CD14-positive monocyte (primary cell): Measurements from ENCODE around the gene SLC12A8. TPM values are rescaled to one million over a fixed set of nuclear protein-coding genes. Genes with fewer than 3 reads are reported as not detected.

Source experiments
- DNase-seq, 3 donors: peaks; one replicate each; pipeline ENCODE4 v3.0.0-alpha.2; 2011 to 2022
- H2AFZ ChIP-seq: 2 replicates; pipeline ENCODE4 v1.6.0; 2012; ENCODE audit warnings: mild to moderate bottlenecking, low read depth, low read length, inconsistent platforms; ENCODE audit not compliant: insufficient read depth, poor library complexity, severe bottlenecking
- H3K27ac ChIP-seq, 2 donors: 1 replicate in 1 of 2; 2 replicates in 1 of 2; pipeline ENCODE4 v1.5.1; 2012 to 2013; ENCODE audit warnings: low read length in 2 of 2, control low read depth in 1 of 2, inconsistent platforms in 1 of 2, low read depth in 1 of 2, mild to moderate bottlenecking in 1 of 2
- H3K27me3 ChIP-seq, 2 donors: one replicate each; pipeline versions ENCODE4 v1.6.0 to v1.6.1; 2011 to 2013; ENCODE audit warnings: low read length in 2 of 2; ENCODE audit not compliant: control insufficient read depth in 2 of 2, insufficient read depth in 2 of 2
- H3K36me3 ChIP-seq, 2 donors: replicated peaks in 1 of 2; 1 replicate in 1 of 2; 2 replicates in 1 of 2; pipeline versions ENCODE4 v1.5.1 to v1.6.1; 2012 to 2013; ENCODE audit warnings: low read length in 2 of 2, control low read depth in 1 of 2, inconsistent platforms in 1 of 2, mild to moderate bottlenecking in 1 of 2; ENCODE audit not compliant: insufficient read depth in 2 of 2, control insufficient read depth in 1 of 2
- H3K4me1 ChIP-seq, 2 donors: 1 replicate in 1 of 2; 2 replicates in 1 of 2; pipeline versions ENCODE4 v1.5.1 to v1.6.1; 2012 to 2013; ENCODE audit warnings: low read length in 2 of 2, control low read depth in 1 of 2, inconsistent platforms in 1 of 2, mild to moderate bottlenecking in 1 of 2, moderate library complexity in 1 of 2; ENCODE audit not compliant: insufficient read depth in 2 of 2, control insufficient read depth in 1 of 2
- H3K4me2 ChIP-seq: replicated peaks from 2 replicates; pipeline ENCODE3; 2012; ENCODE audit warnings: low read length, moderate library complexity, mild to moderate bottlenecking; ENCODE audit not compliant: poor library complexity, severe bottlenecking; ENCODE audit errors: extremely low read depth
- H3K4me3 ChIP-seq, 3 experiments: fragments of 200-600 bp in 1 of 3; sonication (generic) in 1 of 3; replicated peaks in 1 of 3; 1 replicate in 2 of 3; 2 replicates in 1 of 3; pipeline ENCODE4 v1.5.1; 2011 to 2013; ENCODE audit warnings: low read length in 3 of 3, mild to moderate bottlenecking in 3 of 3, control low read depth in 2 of 3, low read depth in 2 of 3, inconsistent platforms in 1 of 3, moderate library complexity in 1 of 3
- H3K79me2 ChIP-seq: 2 replicates; pipeline ENCODE4 v1.6.0; 2012; ENCODE audit warnings: mild to moderate bottlenecking, control low read depth, inconsistent platforms, low read length, moderate library complexity; ENCODE audit not compliant: insufficient read depth
- H3K9ac ChIP-seq: 2 replicates; pipeline ENCODE4 v1.6.0; 2017; ENCODE audit warnings: low read length, mild to moderate bottlenecking; ENCODE audit not compliant: insufficient read depth, poor library complexity, severe bottlenecking
- H3K9me3 ChIP-seq, 2 donors: replicated peaks in 1 of 2; 1 replicate in 1 of 2; 2 replicates in 1 of 2; pipeline versions ENCODE4 v1.5.1 to v1.6.1; 2012 to 2013; ENCODE audit warnings: low read length in 2 of 2, control low read depth in 1 of 2; ENCODE audit not compliant: control insufficient read depth in 1 of 2, insufficient read depth in 1 of 2
- H4K20me1 ChIP-seq: 2 replicates; pipeline ENCODE4 v1.6.0; 2012; ENCODE audit warnings: mild to moderate bottlenecking, low read length, control low read depth, moderate library complexity; ENCODE audit not compliant: insufficient read depth
- H3K27ac Mint-ChIP-seq, 7 donors: one replicate each; pipeline ENCODE4 v1.8.0; 2020; ENCODE audit warnings: mild to moderate bottlenecking in 7 of 7, mixed read lengths in 7 of 7, moderate library complexity in 6 of 7, inconsistent platforms in 2 of 7
- H3K27me3 Mint-ChIP-seq, 3 donors: one replicate each; pipeline ENCODE4 v1.8.0; 2021 to 2022; ENCODE audit warnings: low read depth in 3 of 3, mild to moderate bottlenecking in 3 of 3, mixed read lengths in 3 of 3, moderate library complexity in 3 of 3, inconsistent platforms in 1 of 3
- H3K36me3 Mint-ChIP-seq, 2 donors: one replicate each; pipeline ENCODE4 v1.8.0; 2020; ENCODE audit warnings: mixed read lengths in 2 of 2, inconsistent platforms in 1 of 2, mild to moderate bottlenecking in 1 of 2
- H3K4me1 Mint-ChIP-seq: one replicate; pipeline ENCODE4 v1.8.0; 2020; ENCODE audit warnings: mild to moderate bottlenecking, mixed read lengths
- H3K4me3 Mint-ChIP-seq, 2 donors: one replicate each; pipeline ENCODE4 v1.8.0; 2020; ENCODE audit warnings: mild to moderate bottlenecking in 2 of 2, mixed read lengths in 2 of 2, moderate library complexity in 1 of 2
- H3K9me3 Mint-ChIP-seq, 7 donors: one replicate each; pipeline ENCODE4 v1.8.0; 2020 to 2022; ENCODE audit warnings: mixed read lengths in 7 of 7, mild to moderate bottlenecking in 6 of 7, moderate library complexity in 6 of 7, inconsistent platforms in 2 of 7
- WGBS: methylation state at CpG from one replicate; pipeline ENCODE4 v1.1.5; 2013; ENCODE audit warnings: missing lambda C conversion rate; ENCODE audit not compliant: insufficient coverage; 5-methylcytosine and 5-hydroxymethylcytosine counted together
- intact Hi-C, 2 donors: fragments of 100-400 bp; cut with micrococcal nuclease; formaldehyde crosslinking; loops; one replicate each; pipeline versions ENCODE4 v1.15.0 to v1.15.1; 2023
- polyA plus RNA-seq, 3 donors: library from polyadenylated mRNA; depleted of rRNA in 1 of 3; unstranded in 2 of 3; stranded (reverse) in 1 of 3; fragments of 300-500 nt in 2 of 3; fragments of >200 nt in 1 of 3; fragmentation: Illumina TruSeq in 2 of 3; gene quantifications; 1 replicate in 2 of 3; 2 replicates in 1 of 3; pipeline ENCODE4 v1.2.3, GENCODE V29; 2012 to 2021
- TF ChIP-seq, protein P1 (sequence below): fragments of 200-600 bp; IDR thresholded peaks from one replicate; pipeline ENCODE4 v1.8.0; 2022; ENCODE audit warnings: antibody characterized with exemption, mild to moderate bottlenecking

SLC12A8 gene
- polyA plus RNA-seq, 3 donors, result 0.23 to 0.46 (median 0.35) TPM

DNA sequence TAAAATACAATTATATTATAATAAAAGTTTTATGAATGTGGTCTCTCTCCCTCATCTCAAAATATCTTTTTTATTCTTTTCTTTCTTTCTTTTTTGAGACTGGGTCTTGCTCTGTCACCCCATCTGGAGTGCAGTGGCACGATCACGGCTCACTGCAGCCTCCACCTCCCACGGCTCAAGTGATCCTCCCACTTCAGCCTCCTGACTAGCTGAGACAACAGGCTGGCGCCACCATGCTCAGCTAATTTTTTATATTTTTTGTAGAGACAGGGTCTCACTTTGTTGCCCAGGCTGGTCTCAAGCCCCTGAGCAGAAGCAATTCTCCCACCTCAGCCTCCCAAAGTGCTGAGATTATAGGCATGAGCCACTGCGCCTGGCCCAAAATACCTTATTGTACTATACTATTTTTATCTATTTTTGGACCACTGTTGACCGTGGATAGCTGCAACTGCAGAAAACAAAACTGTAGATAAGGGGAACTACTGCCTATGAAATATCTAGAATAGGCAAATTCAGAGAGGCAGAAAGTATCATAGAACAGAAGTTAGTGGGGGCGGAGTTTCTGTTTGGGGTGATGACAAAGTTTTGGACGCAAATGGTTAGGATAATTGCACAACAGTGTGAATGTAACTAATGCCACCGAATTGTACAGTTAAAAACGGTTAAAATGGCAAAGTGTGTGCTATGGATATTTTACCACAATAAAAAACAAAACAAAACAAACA is 66.6 kb downstream of the SLC12A8 start:
- no peaks in the 10 kb centered on the region for H3K79me2 ChIP-seq
- peak overlapping the region in 1 of 3 experiments; percentile 54 for H3K4me3 ChIP-seq
- H4K20me1 ChIP-seq, result no peaks in the 10 kb centered on the region
- intact Hi-C loops, result loop anchor here in 1 of 2 donors (5.0 kb wide), 1 partner anchor 94 kb away; no protein-coding TSS in a partner anchor
- Mint-ChIP-seq H3K9me3 (no peaks in the 10 kb centered on the region), H3K27ac (peak overlapping the region; percentile 94 to 98 (median 97)), H3K4me1 (peaks cover 83% of the 10 kb centered on the region), H3K4me3 (peak overlapping the region in 1 of 2 donors; percentile 15), H3K36me3 (peaks cover 0 to 4% of the 10 kb centered on the region in 2 donors), H3K27me3 (peaks cover 0 to 2% (median 2%) of the 10 kb centered on the region in 3 donors)
- H3K4me1 ChIP-seq, result peaks cover 87 to 93% of the 10 kb centered on the region in 2 donors
- peak overlapping the region; percentile 92 to 96 for H3K27ac ChIP-seq
- peak overlapping the region; percentile 47 for H3K4me2 ChIP-seq
- peak overlapping the region; percentile 42 for H3K9ac ChIP-seq
- peak overlapping the region; percentile 63 for H2AFZ ChIP-seq
- H3K27me3 ChIP-seq, result no peaks in the 10 kb centered on the region
- H3K36me3 ChIP-seq, result no peaks in the 10 kb centered on the region
- no peaks in the 10 kb centered on the region for H3K9me3 ChIP-seq
- DNase-seq, result peak; percentile 80 to 87 (median 81)
- WGBS, result 30% methylated on average over 5 of the region's 10 CpGs
- TF ChIP-seq, protein P1, sequence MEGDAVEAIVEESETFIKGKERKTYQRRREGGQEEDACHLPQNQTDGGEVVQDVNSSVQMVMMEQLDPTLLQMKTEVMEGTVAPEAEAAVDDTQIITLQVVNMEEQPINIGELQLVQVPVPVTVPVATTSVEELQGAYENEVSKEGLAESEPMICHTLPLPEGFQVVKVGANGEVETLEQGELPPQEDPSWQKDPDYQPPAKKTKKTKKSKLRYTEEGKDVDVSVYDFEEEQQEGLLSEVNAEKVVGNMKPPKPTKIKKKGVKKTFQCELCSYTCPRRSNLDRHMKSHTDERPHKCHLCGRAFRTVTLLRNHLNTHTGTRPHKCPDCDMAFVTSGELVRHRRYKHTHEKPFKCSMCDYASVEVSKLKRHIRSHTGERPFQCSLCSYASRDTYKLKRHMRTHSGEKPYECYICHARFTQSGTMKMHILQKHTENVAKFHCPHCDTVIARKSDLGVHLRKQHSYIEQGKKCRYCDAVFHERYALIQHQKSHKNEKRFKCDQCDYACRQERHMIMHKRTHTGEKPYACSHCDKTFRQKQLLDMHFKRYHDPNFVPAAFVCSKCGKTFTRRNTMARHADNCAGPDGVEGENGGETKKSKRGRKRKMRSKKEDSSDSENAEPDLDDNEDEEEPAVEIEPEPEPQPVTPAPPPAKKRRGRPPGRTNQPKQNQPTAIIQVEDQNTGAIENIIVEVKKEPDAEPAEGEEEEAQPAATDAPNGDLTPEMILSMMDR, result no peak

DNA sequence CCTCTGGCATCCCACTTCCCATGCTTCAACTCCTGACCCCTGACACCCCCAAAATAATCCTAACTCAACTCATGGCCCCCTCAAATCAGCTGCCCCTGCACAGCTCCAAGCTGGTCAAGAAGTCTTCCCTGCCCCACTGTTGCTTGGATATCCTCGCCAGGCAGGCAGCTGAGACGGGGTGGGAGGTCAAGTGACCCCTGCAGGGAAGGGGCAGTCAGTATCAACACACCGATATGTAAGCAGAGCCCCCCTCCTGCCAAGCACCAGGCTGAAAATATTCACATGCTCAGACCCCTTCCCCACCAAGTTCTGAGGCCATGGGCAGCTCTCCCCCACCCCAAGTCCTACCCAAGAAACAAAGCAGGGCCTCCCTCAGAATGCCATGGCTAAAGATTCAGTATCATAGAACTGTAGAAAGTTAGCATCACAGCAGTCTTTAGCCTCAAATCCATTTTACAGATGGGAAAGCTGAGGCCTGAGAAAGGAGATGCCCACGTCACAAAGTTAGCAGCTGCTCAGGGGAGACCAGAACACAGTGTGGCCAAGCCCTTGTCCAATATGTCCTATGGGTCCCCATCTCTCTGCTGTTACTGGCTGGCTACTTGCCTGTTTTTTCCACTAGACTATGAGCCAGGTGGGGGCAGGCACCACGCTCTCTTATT is 67.8 kb downstream of the SLC12A8 start:
- no peaks in the 10 kb centered on the region for H3K9me3 Mint-ChIP-seq
- H3K36me3 Mint-ChIP-seq, result peaks cover 0 to 4% of the 10 kb centered on the region in 2 donors
- H3K27me3 Mint-ChIP-seq, result peaks cover 0 to 2% (median 2%) of the 10 kb centered on the region in 3 donors
- Histone ChIP-seq H2AFZ (no peak overlapping the region), H3K4me1 (peaks cover 87 to 89% of the 10 kb centered on the region in 2 donors), H4K20me1 (no peaks in the 10 kb centered on the region), H3K9ac (no peak overlapping the region), H3K27ac (peak overlapping the region; percentile 16 to 96), H3K4me2 (no peak overlapping the region), H3K79me2 (no peaks in the 10 kb centered on the region), H3K27me3 (no peaks in the 10 kb centered on the region), H3K4me3 (no peak overlapping the region), H3K9me3 (no peaks in the 10 kb centered on the region), H3K36me3 (no peaks in the 10 kb centered on the region)
- H3K27ac Mint-ChIP-seq, result peak overlapping the region in 6 of 7 donors; percentile 50 to 94 (median 79)
- TF ChIP-seq, protein P1, result no peak
- DNase-seq, result no peak
- 96% methylated on average over 4 of the region's 5 CpGs for WGBS
- intact Hi-C loops, result loop anchor here in 1 of 2 donors (5.0 kb wide), 1 partner anchor 92 kb away; no protein-coding TSS in a partner anchor
- H3K4me1 Mint-ChIP-seq, result peaks cover 86% of the 10 kb centered on the region
- H3K4me3 Mint-ChIP-seq, result no peak overlapping the region
